Activated naive CD4-positive, alpha-beta T cell treated with anti-CD3 and anti-CD28 coated beads, Interleukin-2, amount 50 U/mL, for 24 hours (primary cell): ENCODE measurements around the gene ITGB5.

Source experiments
- H3K27ac Mint-ChIP-seq: one replicate; pipeline ENCODE4 v1.8.0; 2021; ENCODE audit warnings: mild to moderate bottlenecking, mixed read lengths
- H3K27me3 Mint-ChIP-seq: one replicate; pipeline ENCODE4 v1.8.0; 2021; ENCODE audit warnings: mixed read lengths
- H3K36me3 Mint-ChIP-seq: one replicate; pipeline ENCODE4 v1.8.0; 2021; ENCODE audit warnings: mixed read lengths
- H3K4me1 Mint-ChIP-seq: one replicate; pipeline ENCODE4 v1.8.0; 2021; ENCODE audit warnings: mixed read lengths
- H3K4me3 Mint-ChIP-seq: one replicate; pipeline ENCODE4 v1.8.0; 2021; ENCODE audit warnings: mild to moderate bottlenecking, mixed read lengths
- H3K9me3 Mint-ChIP-seq: one replicate; pipeline ENCODE4 v1.8.0; 2021; ENCODE audit warnings: mixed read lengths

ITGB5 gene

DNA sequence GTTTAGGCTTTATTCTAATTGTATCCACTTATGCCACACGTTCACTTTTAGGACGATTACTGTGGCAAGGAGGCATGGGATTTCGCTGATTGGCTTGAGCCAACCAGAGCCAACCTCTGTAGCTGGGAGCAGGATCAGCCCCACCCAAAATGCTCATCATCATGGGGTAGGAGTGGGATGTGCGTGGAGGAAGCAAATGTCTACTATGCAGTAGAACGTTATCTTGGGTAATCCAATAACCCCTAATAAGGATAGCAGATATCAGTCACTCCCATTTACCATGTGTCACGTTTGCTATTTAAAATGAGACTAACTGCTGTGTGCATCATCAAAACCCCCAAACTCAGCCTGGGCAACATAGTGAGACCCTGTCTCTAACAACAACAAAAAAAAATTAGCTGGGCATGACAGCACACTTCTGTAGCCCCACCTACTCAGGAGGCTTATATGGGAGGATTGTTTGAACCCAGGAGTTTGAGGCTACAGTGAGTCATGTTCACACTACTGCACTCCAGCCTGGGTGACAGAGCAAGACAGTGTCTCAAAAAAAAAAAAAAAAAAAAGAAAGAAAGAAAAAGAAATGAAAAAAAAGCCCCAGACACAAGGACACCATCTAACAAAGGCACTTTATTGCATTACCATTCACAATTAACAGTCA is 17.8 kb upstream of the ITGB5 start:
- Mint-ChIP-seq H3K4me1 (peaks cover 15% of the 10 kb centered on the region), H3K9me3 (no peaks in the 10 kb centered on the region), H3K27ac (no peak overlapping the region), H3K36me3 (no peaks in the 10 kb centered on the region), H3K4me3 (no peak overlapping the region), H3K27me3 (peaks cover 5% of the 10 kb centered on the region)

GRCh38 chr3:124903896-124904834 is 17.0 kb upstream of the ITGB5 start:
- H3K9me3 Mint-ChIP-seq = no peaks in the 10 kb centered on the region
- no peak overlapping the region for H3K4me3 Mint-ChIP-seq
- peaks cover 15% of the 10 kb centered on the region for H3K4me1 Mint-ChIP-seq
- no peaks in the 10 kb centered on the region for H3K36me3 Mint-ChIP-seq
- no peak overlapping the region for H3K27ac Mint-ChIP-seq
- peaks cover 5% of the 10 kb centered on the region for H3K27me3 Mint-ChIP-seq

DNA sequence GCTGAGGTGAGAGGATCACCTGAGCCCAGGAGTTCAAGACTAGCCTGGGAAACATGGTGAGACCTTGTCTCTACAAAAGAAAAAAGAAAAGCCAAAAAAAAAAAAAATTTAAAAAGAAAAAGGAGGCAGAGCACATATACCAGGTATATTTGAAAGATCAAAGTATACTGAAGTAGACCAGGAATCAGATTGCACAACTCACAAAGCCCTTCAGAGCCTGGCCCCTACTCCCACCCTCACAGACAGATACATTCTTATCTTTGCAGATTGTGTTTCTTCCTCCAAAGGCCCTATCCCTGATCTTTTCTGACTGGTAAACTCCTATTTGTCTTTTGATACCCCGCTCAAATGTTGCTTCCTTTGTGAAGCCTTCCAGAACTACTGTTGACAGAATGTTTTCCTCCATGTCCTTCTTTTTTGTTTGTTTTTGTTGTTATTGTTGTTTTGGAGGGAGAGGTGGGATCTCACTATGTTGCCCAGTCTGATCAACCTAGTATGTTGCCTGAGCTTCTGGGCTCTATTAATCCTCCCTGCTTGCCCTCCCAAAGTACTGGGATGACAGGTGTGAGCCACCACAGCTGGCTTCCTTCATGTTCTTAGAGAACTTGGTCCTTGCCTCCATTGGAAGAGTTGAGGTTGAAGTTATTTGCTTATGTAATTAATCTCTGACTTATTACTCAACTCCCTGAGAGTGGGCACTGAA is 9.8 kb upstream of the ITGB5 start:
- no peaks in the 10 kb centered on the region for H3K9me3 Mint-ChIP-seq
- no peak overlapping the region for H3K4me3 Mint-ChIP-seq
- no peaks in the 10 kb centered on the region for H3K36me3 Mint-ChIP-seq
- no peak overlapping the region for H3K27ac Mint-ChIP-seq
- no peaks in the 10 kb centered on the region for H3K27me3 Mint-ChIP-seq
- H3K4me1 Mint-ChIP-seq = peaks cover 15% of the 10 kb centered on the region

DNA sequence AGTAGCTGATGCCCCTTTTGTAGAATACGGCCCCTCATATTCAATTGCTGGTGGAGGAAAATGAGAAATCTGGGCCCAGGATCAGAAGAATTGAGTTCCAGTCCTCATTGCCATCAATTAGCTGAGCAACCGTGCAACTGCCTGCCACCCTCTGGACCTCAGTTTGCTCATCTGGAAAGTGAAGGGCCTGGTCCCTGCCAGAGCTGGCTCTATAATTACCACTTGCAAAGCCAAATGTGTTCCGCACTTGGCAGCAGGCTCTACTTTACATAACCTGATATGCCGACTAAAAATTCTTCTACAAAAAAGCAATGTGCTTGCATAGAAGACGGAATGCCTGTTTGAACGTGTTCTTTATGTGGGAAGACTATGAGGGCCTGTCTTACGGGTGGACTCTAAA is 8.6 kb upstream of the ITGB5 start:
- no peaks in the 10 kb centered on the region for H3K36me3 Mint-ChIP-seq
- H3K27me3 Mint-ChIP-seq = peaks cover 1% of the 10 kb centered on the region
- H3K27ac Mint-ChIP-seq = no peak overlapping the region
- no peaks in the 10 kb centered on the region for H3K9me3 Mint-ChIP-seq
- H3K4me3 Mint-ChIP-seq = no peak overlapping the region
- peaks cover 8% of the 10 kb centered on the region for H3K4me1 Mint-ChIP-seq

- H3K9me3 Mint-ChIP-seq = no peaks in the 10 kb centered on the region
- H3K27me3 Mint-ChIP-seq = peaks cover 9% of the 10 kb centered on the region
- no peak overlapping the region for H3K4me3 Mint-ChIP-seq
- H3K36me3 Mint-ChIP-seq = no peaks in the 10 kb centered on the region
- H3K27ac Mint-ChIP-seq = no peak overlapping the region
- no peaks in the 10 kb centered on the region for H3K4me1 Mint-ChIP-seq
Measured at GRCh38 chr3:124893526-124893925, 6.4 kb upstream of the ITGB5 start.

DNA sequence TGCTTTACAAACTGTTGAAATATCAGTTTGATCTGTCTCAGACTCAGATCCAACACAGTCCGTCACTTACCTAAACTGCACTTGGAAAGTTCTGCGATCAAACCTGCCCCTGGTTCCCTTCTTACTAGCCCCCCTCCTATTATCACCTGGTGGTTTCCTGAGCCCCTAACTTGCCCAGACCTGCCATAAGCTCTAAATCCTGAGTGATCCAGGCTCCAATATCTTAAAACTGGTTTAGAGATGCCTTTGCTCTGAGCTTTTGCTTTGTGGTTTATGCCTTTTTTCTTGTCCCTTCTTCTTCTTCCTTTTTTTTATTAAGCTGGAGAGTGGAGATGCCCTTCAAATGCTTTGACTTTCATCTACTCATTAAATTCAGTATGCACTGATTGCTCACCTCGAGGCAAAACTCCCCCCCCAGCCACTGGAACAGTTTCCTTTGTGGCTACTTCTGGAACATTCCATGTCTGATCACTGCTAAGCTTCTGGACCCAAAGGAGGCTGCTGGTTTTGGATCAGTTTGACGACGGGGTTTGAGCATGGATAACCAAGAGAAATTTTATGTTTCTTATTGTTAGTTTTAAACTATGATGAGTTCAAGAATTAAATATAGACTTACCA is 3.5 kb upstream of the ITGB5 start:
- Mint-ChIP-seq H3K27ac (no peak overlapping the region), H3K4me1 (peaks cover 4% of the 10 kb centered on the region), H3K4me3 (no peak overlapping the region), H3K27me3 (peaks cover 18% of the 10 kb centered on the region), H3K9me3 (no peaks in the 10 kb centered on the region), H3K36me3 (no peaks in the 10 kb centered on the region)

DNA sequence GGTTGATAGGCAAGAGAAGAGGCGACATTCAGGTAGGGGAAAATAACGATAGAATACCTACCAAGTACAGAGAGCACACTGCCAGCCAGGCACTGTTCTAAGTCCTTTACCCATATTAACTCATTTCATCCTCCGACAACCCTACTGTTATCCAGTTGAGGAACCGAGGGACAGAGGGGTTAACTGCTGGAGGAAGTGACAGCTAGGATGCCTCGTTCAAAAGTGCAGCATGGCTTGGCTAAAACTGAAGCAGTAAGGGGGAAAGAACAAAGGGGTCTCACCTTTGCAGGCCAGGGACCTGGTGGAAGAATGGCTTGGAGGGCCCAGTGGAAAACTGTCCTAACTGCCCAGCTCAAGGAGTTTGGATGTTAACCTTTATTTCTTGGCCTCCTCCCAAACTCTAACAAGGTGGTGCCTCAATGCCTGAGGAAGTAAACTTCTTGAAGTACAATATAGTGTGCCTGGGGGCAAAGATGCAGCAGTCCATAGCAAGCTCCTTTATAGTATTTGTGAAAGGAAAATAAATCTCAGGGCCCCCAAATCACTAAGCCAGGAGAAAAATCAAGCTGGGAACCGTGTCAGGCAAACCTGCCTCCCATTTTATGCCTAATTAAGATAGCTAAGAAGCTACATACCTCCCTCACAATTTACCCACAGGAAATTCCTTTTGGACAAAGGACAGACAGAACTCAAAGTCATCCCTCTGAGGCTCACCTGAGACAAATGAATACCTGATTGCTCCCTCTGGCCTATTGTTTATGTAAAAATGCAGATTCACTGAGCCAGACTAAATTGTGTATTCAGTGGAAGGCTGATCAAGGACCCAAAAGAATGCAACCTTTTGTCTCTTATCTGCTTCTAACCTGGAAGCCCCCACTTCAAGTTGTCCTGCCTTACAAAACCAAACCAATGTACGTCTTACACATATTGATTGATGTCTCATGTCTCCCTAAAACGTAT is 1.6 kb upstream of the ITGB5 start:
- no peaks in the 10 kb centered on the region for H3K9me3 Mint-ChIP-seq
- peaks cover 28% of the 10 kb centered on the region for H3K27me3 Mint-ChIP-seq
- peak overlapping the region; percentile 75 for H3K4me3 Mint-ChIP-seq
- no peaks in the 10 kb centered on the region for H3K36me3 Mint-ChIP-seq
- peaks cover 4% of the 10 kb centered on the region for H3K4me1 Mint-ChIP-seq
- H3K27ac Mint-ChIP-seq = no peak overlapping the region

- peaks cover 28% of the 10 kb centered on the region for H3K27me3 Mint-ChIP-seq
- no peak overlapping the region for H3K27ac Mint-ChIP-seq
- peaks cover 4% of the 10 kb centered on the region for H3K4me1 Mint-ChIP-seq
Measured at GRCh38 chr3:124887932-124888298, 750 bp upstream of the ITGB5 start.

GRCh38 chr3:124886168-124887056 is 753 bp downstream of the ITGB5 start:
- Mint-ChIP-seq H3K36me3 (no peaks in the 10 kb centered on the region), H3K27me3 (peaks cover 26% of the 10 kb centered on the region), H3K4me1 (peaks cover 4% of the 10 kb centered on the region), H3K4me3 (peak overlapping the region; percentile 67), H3K9me3 (no peaks in the 10 kb centered on the region), H3K27ac (no peak overlapping the region)

More at GRCh38 chr3:124887932-124888298, 750 bp upstream of the ITGB5 start:
- H3K9me3 Mint-ChIP-seq = no peaks in the 10 kb centered on the region
- peak overlapping the region; percentile 75 for H3K4me3 Mint-ChIP-seq
- no peaks in the 10 kb centered on the region for H3K36me3 Mint-ChIP-seq

DNA sequence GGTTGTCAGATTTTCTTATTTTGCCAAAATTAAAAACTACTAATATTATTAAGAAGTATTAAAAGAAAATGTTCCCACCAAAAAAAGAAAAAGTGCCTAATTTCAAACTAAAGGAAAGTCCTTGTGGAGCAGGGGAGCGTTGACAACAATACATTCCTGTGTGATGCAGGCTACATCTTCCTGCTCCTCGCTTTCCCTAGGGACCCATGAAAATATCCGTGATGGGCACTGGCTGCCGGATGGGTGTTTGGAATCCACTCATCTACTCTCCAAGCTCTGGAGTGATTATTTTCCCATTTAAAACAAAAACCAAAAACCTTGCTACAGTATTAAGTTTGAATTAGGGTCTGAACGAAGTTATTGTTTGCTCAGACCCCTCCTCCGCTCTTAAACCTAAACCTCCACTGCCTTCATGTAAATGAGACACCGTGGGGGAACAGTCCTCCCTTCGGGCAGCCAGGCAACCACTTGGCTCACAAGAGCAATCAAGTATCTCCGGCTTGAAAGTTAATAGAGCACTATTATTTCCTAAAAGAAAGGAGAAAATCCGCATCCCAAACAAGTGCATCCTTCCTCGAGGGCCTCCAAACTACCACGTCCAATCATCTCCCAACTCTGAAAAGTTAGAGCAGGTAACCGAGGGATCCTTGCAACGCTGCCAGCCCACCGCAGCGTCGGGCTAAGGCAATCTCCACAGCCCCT is 1.5 kb downstream of the ITGB5 start:
- peaks cover 26% of the 10 kb centered on the region for H3K27me3 Mint-ChIP-seq
- no peak overlapping the region for H3K27ac Mint-ChIP-seq
- peak overlapping the region; percentile 67 for H3K4me3 Mint-ChIP-seq
- no peaks in the 10 kb centered on the region for H3K9me3 Mint-ChIP-seq
- H3K4me1 Mint-ChIP-seq = peaks cover 4% of the 10 kb centered on the region
- no peaks in the 10 kb centered on the region for H3K36me3 Mint-ChIP-seq

GRCh38 chr3:124884474-124885101 is 2.6 kb downstream of the ITGB5 start:
- H3K36me3 Mint-ChIP-seq = no peaks in the 10 kb centered on the region
- H3K4me3 Mint-ChIP-seq = peak overlapping the region; percentile 51
- H3K9me3 Mint-ChIP-seq = no peaks in the 10 kb centered on the region
- peaks cover 4% of the 10 kb centered on the region for H3K4me1 Mint-ChIP-seq
- H3K27me3 Mint-ChIP-seq = peaks cover 26% of the 10 kb centered on the region
- no peak overlapping the region for H3K27ac Mint-ChIP-seq

- H3K4me1 Mint-ChIP-seq = peaks cover 9% of the 10 kb centered on the region
- no peak overlapping the region for H3K27ac Mint-ChIP-seq
- H3K36me3 Mint-ChIP-seq = no peaks in the 10 kb centered on the region
- no peak overlapping the region for H3K4me3 Mint-ChIP-seq
- peaks cover 22% of the 10 kb centered on the region for H3K27me3 Mint-ChIP-seq
- H3K9me3 Mint-ChIP-seq = no peaks in the 10 kb centered on the region
Measured at GRCh38 chr3:124883766-124884473, 3.2 kb downstream of the ITGB5 start.
